Spleen (tissue), 7 donors: ENCODE measurements around the gene TMTC2.

ENCODE experiments used
- CTCF ChIP-seq, 11 experiments: fragments of 200-600 bp in 7 of 11; fragments of 450-650 bp in 4 of 11; sonication (generic) in 4 of 11; IDR thresholded peaks in 8 of 11; conservative IDR thresholded peaks in 3 of 11; 1 replicate in 7 of 11; 2 replicates in 4 of 11; pipeline versions ENCODE4 v1.4.0 to v1.8.0; 2016 to 2021; ENCODE audit warnings: antibody characterized with exemption in 11 of 11, inconsistent platforms in 4 of 11, mild to moderate bottlenecking in 1 of 11
- POLR2A ChIP-seq, 3 donors: fragments of 450-650 bp; IDR thresholded peaks; one replicate each; pipeline ENCODE4 v1.5.1; 2017; ENCODE audit warnings: antibody characterized with exemption in 3 of 3, mild to moderate bottlenecking in 1 of 3
- POLR2AphosphoS5 ChIP-seq, 3 donors: sonication (generic); formaldehyde crosslinking; IDR thresholded peaks; one replicate each; pipeline ENCODE4 v1.5.1; 2017; ENCODE audit warnings: antibody characterized with exemption in 3 of 3
- donor health status: DM: no; HTN: no; CAD: no; lungs with moderate emphysema.
- donor health status: DM: no; HTN: no; CAD: no.
- donor health status: DM: no; HTN: no; CAD: no.

- TF ChIP-seq POLR2A (IDR thresholded peaks at IDR 0.05) (no peak), CTCF (IDR thresholded peaks at IDR 0.05 in 8 of 11, conservative IDR thresholded peaks at IDR 0.05 in 3 of 11) (peak in 1 of 11 experiments; percentile 4), POLR2AphosphoS5 (IDR thresholded peaks at IDR 0.05) (peak in 2 of 3 donors; percentile 31 to 47)
These were observed 610 bp downstream of the TMTC2 start for GRCh38 chr12:82687021-82688011.
